Sigmoid colon (tissue), 4 donors: Measurements from ENCODE around the gene FBXO3.

Source experiments
- EP300 ChIP-seq, 4 donors: sonication (generic); formaldehyde crosslinking; IDR thresholded peaks; one replicate each; pipeline ENCODE4 v1.6.1; 2017; ENCODE audit warnings: antibody characterized with exemption in 4 of 4
- POLR2A ChIP-seq, 2 donors: fragments of 450-650 bp; IDR thresholded peaks; one replicate each; pipeline ENCODE4 v1.6.1; 2016; ENCODE audit warnings: antibody characterized with exemption in 2 of 2, mild to moderate bottlenecking in 2 of 2, moderate library complexity in 2 of 2
- POLR2AphosphoS5 ChIP-seq, 4 donors: sonication (generic); formaldehyde crosslinking; IDR thresholded peaks; one replicate each; pipeline ENCODE4 v1.6.1; 2017; ENCODE audit warnings: antibody characterized with exemption in 4 of 4
- TF ChIP-seq, protein P1 (sequence below), 4 experiments: fragments of 450-650 bp in 3 of 4; fragments of 200-600 bp in 1 of 4; IDR thresholded peaks; one replicate each; pipeline ENCODE4 v1.5.1; 2016 to 2019; ENCODE audit warnings: antibody characterized with exemption in 4 of 4, mild to moderate bottlenecking in 3 of 4, moderate library complexity in 2 of 4

DNA sequence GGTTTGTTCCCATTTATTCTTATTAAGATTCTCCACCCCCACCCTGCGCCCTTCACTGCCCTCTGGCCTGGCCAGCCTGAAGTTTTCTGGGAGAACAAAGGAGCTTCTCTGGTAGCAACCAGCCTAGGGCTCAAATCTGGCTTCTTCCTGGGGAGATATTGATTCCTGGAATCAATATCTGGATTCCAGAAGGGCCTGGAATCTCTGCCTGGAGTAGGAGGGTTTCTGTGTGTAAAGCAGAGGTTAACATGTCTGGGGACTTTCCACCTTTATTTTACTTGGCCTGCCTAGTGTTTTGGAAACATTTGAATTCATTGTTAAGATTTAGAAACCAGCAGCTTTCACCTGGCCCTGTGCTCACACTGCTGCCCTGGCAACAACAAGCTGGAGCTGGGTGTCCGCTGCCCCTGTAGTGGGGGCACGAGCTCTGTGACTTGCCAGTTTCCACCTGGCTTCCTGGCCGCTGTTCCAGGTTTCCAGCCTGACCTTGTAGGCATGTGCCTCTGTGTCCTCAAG is 79.2 kb downstream of the FBXO3 start:
- no peak for TF ChIP-seq POLR2A (IDR thresholded peaks at IDR 0.05)
- TF ChIP-seq, protein P1, sequence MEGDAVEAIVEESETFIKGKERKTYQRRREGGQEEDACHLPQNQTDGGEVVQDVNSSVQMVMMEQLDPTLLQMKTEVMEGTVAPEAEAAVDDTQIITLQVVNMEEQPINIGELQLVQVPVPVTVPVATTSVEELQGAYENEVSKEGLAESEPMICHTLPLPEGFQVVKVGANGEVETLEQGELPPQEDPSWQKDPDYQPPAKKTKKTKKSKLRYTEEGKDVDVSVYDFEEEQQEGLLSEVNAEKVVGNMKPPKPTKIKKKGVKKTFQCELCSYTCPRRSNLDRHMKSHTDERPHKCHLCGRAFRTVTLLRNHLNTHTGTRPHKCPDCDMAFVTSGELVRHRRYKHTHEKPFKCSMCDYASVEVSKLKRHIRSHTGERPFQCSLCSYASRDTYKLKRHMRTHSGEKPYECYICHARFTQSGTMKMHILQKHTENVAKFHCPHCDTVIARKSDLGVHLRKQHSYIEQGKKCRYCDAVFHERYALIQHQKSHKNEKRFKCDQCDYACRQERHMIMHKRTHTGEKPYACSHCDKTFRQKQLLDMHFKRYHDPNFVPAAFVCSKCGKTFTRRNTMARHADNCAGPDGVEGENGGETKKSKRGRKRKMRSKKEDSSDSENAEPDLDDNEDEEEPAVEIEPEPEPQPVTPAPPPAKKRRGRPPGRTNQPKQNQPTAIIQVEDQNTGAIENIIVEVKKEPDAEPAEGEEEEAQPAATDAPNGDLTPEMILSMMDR (IDR thresholded peaks at IDR 0.05) = no peak
- TF ChIP-seq POLR2AphosphoS5 (IDR thresholded peaks at IDR 0.05) = no peak
- no peak for TF ChIP-seq EP300 (IDR thresholded peaks at IDR 0.05)
